Activated T-helper 17 cell treated with anti-CD3 and anti-CD28 coated beads, Interleukin-2, amount 50 U/mL, for 72 hours (primary cell): ENCODE results near the gene TOM1. TPM values are rescaled to one million over a fixed set of nuclear protein-coding genes. Genes with fewer than 3 reads are reported as not detected.
A peak's percentile ranks its signal among the peaks of the same experiment; 100 is the strongest.

Source experiments
- ATAC-seq: fragments of 150-1000 bp; cut with Tn5 transposase; replicated peaks from 2 replicates; pipeline ENCODE4 v1.10.0; 2021; ENCODE audit warnings: mild to moderate bottlenecking, moderate library complexity
- H3K27ac Mint-ChIP-seq: one replicate; pipeline ENCODE4 v1.8.0; 2022; ENCODE audit warnings: mixed read lengths
- H3K27me3 Mint-ChIP-seq: one replicate; pipeline ENCODE4 v1.8.0; 2022; ENCODE audit warnings: mixed read lengths
- H3K36me3 Mint-ChIP-seq: one replicate; pipeline ENCODE4 v1.8.0; 2022; ENCODE audit warnings: low read depth, mild to moderate bottlenecking, mixed read lengths
- H3K4me1 Mint-ChIP-seq: one replicate; pipeline ENCODE4 v1.8.0; 2022; ENCODE audit warnings: mixed read lengths
- H3K4me3 Mint-ChIP-seq: one replicate; pipeline ENCODE4 v1.8.0; 2022; ENCODE audit warnings: mild to moderate bottlenecking, mixed read lengths
- H3K9me3 Mint-ChIP-seq: one replicate; pipeline ENCODE4 v1.8.0; 2022; ENCODE audit warnings: mixed read lengths
- total RNA-seq, 2 donors: library from RNA; stranded (reverse); gene quantifications; one replicate each; pipeline ENCODE4 v1.2.3, GENCODE V29; 2022

TOM1 gene
- total RNA-seq, 2 donors from 2014 or later = 21.5 to 60.0 TPM

DNA sequence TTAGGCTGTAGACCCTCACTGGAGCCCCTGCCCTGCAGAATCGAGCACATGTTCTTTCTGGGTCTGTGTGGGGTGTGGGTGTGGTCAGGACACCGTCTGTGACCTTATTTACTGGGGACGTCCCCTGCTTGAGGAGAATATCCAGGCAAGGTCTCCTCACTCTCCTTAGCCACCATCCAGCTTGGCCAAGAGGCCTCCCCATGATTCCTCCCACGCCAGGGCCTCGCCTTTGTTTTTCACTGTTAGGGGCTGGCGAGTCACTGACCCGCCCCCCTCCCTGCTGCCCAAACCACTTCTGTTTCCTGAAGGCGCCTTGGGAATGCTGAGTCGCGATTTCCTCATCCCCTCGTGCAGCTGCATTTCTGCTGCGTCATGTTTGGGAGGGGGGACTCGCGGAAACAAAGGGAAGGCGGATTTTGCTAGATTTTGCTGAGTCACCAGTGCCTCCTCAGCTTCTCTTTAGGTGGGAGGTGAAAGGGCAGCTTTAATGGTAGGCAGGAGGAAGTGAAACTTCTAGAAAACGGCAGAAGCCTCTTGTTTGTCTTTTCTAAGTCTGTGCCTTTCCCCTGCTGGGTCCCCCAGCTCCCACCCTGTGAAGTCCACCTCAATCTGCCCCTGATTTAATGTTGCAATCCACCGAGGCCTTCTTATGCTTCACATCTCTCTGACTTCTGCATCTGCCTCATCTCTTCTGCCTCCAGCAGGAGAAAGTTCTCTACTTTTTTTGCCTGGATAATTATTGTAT lies 77.2 kb downstream of the TOM1 start:
- peak; percentile 27 for ATAC-seq
- Mint-ChIP-seq H3K9me3 (no peaks in the 10 kb centered on the region), H3K4me3 (peak overlapping the region; percentile 17), H3K36me3 (peaks cover 3% of the 10 kb centered on the region), H3K27me3 (no peaks in the 10 kb centered on the region), H3K27ac (peak overlapping the region; percentile 34), H3K4me1 (peaks cover 2% of the 10 kb centered on the region)

DNA sequence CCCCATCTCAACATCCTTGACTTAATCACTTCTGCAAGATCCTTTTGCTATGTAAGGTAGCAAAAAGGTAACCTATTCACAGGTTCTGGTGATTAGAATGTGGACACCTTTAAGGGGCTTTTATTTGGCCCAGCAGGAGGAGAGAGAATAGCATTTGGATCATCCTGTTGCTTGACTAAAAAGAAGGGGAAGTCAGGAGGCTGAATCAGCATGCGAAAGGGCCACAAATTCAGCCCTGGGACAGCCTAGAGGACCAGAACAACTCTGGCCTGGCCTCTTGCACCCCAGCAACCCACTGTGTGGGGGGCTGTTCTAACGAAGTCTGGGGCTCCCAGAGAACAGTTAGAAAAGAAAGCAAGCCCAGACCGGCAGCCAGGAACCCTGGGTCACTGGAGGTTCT lies 78.0 kb downstream of the TOM1 start:
- Mint-ChIP-seq H3K36me3 (no peaks in the 10 kb centered on the region), H3K4me1 (no peaks in the 10 kb centered on the region), H3K27ac (peak overlapping the region; percentile 34)

DNA sequence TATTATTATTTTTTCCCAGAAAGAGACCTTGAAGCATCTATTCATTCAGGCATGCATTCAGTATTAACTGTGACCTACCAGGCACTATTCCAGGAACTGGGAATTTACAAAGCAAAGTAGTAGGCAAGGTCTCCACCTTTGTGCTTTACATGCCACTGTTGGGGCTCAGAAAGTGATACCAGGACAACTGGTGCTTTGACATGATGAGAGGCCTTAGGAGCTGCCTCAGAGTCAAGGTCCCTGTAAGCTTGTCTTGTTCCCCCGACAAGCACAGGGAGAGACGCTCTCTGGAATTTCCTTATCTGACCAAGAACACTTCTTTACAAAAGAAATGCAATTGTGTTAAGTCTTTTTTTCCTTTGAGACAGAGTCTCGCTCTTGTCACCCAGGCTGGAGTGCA lies 78.9 kb downstream of the TOM1 start:
- H3K27me3 Mint-ChIP-seq = peaks cover 2% of the 10 kb centered on the region

More for the DNA sequence above, 78.0 kb downstream of the TOM1 start:
- Mint-ChIP-seq H3K9me3 (no peaks in the 10 kb centered on the region), H3K4me3 (peak overlapping the region; percentile 17), H3K27me3 (no peaks in the 10 kb centered on the region)
- ATAC-seq = no peak

DNA sequence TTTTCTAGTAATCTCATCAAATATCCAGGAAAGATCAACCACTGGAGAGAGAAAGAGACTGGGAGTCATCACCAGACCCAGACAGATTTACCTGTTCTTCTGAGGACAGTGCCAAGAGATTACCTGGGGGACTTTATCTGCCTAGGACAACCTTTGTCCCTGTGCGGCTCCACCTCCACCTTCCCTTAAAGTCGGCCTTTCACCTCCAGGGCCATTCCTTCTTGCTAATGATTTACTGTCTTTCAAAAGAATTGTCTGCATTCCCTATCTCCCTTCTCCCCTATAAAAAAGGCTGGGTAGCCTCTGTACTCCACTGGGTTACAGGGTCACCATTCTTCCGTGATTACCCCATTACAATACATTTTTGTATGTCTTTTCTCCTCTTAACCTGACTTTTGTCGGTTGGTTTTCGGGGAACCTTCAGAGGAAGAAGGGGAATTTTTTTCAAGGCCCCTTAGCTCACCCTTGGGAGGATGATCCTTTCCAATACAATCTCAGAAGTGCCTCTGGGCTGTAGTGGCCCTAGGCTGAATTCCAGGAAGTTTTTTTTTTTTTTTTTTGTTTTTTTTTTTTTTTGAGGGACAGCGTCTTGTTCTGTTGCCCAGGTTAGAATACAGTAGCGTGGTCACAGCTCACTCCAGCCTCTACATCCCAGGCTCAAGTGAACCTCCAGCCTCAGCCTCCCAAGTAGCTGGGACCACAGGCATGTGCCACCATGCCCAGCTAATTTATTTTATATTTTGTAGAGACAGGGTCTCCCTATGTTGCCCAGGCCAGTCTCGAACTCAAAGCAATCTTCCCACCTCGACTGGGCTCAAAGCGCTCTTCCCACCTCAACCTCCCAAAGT lies 79.7 kb downstream of the TOM1 start:
- Mint-ChIP-seq H3K4me1 (no peaks in the 10 kb centered on the region), H3K27me3 (peaks cover 4% of the 10 kb centered on the region), H3K36me3 (no peaks in the 10 kb centered on the region), H3K4me3 (no peak overlapping the region), H3K27ac (no peak overlapping the region), H3K9me3 (no peaks in the 10 kb centered on the region)
- ATAC-seq = no peak

More for the DNA sequence above, 78.9 kb downstream of the TOM1 start:
- Mint-ChIP-seq H3K36me3 (no peaks in the 10 kb centered on the region), H3K27ac (no peak overlapping the region), H3K9me3 (no peaks in the 10 kb centered on the region), H3K4me1 (no peaks in the 10 kb centered on the region), H3K4me3 (no peak overlapping the region)
- ATAC-seq = no peak

DNA sequence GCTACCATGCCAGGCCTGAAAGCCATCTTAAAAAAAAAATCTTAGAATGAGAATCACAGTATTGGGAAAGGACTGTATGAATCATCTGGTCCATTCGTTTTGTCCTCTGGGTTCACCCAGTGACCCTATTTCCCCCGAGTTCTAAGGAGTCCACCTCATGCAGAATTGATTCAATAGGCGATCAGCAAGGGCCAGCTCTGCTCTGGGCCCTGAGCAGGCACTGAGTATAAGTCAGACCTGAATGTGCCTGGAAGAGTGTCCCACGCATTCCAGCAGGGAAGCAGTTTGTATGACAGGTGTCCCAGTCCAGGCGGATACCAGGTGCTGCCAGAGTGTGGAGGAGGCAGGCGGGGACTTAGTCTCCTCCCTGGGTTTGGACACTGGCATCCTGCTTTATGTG lies 80.3 kb downstream of the TOM1 start:
- no peaks in the 10 kb centered on the region for H3K4me1 Mint-ChIP-seq
- H3K4me3 Mint-ChIP-seq = peak overlapping the region; percentile 67
- no peaks in the 10 kb centered on the region for H3K9me3 Mint-ChIP-seq
- peaks cover 4% of the 10 kb centered on the region for H3K27me3 Mint-ChIP-seq
- no peaks in the 10 kb centered on the region for H3K36me3 Mint-ChIP-seq
- H3K27ac Mint-ChIP-seq = no peak overlapping the region
- no peak for ATAC-seq

DNA sequence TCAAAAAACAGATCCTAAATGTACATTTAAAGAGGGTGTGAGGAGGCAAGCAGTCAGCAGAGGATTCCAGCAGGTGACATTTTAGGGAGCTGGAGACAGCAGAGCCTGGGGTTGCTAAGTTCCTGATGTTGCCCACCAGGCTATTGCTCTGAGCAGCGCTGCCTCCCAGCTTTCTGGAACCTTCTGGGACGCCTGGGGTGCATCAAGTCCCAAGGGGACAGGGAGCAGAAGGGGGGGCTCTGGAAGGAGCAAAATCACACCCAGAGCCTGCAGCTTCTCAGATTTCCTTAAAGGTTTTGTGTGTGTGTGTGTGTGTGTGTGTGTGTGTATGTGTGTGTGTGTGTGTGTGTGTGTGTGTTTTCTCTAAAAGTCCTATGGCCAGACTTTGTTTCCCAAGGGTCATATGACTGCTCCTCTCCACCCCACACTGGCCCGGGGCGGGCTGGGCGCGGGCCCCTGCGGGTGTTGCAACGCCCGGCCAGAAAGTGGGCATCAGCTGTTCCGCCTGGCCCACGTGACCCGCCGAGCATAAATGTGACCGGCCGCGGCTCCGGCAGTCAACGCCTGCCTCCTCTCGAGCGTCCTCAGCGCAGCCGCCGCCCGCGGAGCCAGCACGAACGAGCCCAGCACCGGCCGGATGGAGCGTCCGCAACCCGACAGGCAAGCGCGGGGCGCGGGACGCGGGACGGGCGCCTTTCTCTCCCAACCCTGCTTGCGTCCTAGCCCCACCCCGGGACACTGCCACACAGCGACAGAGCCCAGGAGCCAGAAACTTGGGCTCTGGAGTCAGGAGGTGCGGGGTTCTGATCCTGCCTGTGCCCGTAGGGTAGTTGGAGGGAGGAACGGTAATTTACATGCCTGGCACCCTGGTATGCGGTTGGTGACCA lies 81.1 kb downstream of the TOM1 start, which contains the start of gene HMOX1:
HMOX1 (plus strand) TSS at position 560 of the 887 bp plus-strand sequence; CDS start at position 638, 78 bp downstream.
- H3K4me1 Mint-ChIP-seq = no peaks in the 10 kb centered on the region
- peak within 1 kb of the TSS; percentile 67 for H3K4me3 Mint-ChIP-seq
- H3K27ac Mint-ChIP-seq = peak within 1 kb of the TSS; percentile 56
- no peaks in the 10 kb centered on the region for H3K9me3 Mint-ChIP-seq
- no peaks in the 10 kb centered on the region for H3K36me3 Mint-ChIP-seq
- peaks cover 4% of the 10 kb centered on the region for H3K27me3 Mint-ChIP-seq
- ATAC-seq = peak; percentile 91

DNA sequence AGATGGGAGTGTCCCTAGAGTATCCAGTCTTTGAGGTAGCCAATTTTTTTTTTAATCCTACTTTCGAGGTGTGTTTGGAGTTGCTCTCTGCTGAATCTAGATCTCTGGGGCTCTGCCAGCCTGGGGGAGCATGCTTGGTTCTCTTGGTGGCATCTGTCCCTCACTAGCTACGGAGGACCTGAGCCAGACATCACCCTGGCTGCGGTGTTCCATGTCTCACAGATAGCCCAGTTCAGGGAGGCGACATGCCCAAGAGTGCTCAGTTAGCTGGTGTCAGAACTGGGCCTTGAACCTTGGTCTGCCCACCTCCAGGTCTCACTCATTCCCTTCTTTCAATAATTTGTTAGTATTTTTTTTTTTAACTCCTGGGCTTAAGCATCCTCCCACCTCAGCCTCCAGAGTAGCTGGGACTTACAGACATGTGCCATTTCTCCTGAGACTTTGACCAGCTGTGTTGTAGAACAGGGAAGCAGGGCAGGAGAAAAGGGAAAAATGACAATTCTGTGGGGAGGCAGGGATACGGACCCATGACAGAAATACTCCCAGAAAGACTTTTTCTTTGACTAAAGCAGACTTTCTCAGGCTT lies 81.8 kb downstream of the TOM1 start:
- Mint-ChIP-seq H3K36me3 (no peaks in the 10 kb centered on the region), H3K4me1 (no peaks in the 10 kb centered on the region), H3K9me3 (no peaks in the 10 kb centered on the region), H3K4me3 (peak overlapping the region; percentile 67), H3K27ac (peak overlapping the region; percentile 56), H3K27me3 (peaks cover 4% of the 10 kb centered on the region)
- no peak for ATAC-seq

DNA sequence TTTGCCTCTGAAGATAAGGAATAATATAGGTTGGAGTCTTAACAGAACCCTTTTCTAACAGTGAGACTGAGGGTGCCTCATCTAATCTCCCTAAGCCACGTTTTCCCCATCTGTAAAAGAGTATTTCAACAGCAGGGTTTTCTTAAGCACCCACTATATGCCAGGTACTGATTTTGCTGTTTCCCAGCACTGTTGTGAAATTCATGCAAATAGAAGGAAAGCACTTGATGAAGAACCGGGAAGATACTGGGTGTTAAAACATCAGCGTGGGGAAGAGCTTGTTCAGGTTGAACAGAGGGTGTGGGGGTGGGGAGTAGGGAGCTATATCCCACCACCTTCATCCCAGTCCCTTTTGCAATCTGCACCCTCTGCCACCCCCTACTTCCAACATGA lies 84.0 kb downstream of the TOM1 start:
- H3K9me3 Mint-ChIP-seq = no peaks in the 10 kb centered on the region
- H3K4me3 Mint-ChIP-seq = no peak overlapping the region
- H3K4me1 Mint-ChIP-seq = no peaks in the 10 kb centered on the region
- H3K27me3 Mint-ChIP-seq = peaks cover 8% of the 10 kb centered on the region
- no peak for ATAC-seq
- no peak overlapping the region for H3K27ac Mint-ChIP-seq
- no peaks in the 10 kb centered on the region for H3K36me3 Mint-ChIP-seq

DNA sequence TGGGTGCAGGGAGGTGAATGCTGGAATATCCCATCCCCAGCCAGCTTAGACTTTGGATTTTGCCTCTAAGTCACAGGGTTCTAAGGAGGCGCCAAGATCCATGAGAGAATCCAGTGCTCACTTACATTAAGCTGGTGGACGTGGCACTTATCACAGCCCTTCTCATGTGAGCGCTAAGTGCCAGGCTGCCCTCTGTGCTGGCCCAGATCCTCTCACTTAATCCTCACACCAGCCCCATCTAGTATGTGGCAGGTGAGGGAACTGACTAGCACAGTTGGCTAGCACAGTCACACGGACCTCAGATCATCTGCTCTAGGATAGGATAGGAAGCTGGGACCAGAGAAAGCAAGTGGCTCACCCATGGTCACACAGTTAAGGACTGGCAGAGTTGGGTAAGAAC lies 84.8 kb downstream of the TOM1 start:
- no peaks in the 10 kb centered on the region for H3K36me3 Mint-ChIP-seq
- no peak for ATAC-seq
- no peaks in the 10 kb centered on the region for H3K4me1 Mint-ChIP-seq
- no peak overlapping the region for H3K27ac Mint-ChIP-seq
- no peaks in the 10 kb centered on the region for H3K9me3 Mint-ChIP-seq
- peaks cover 12% of the 10 kb centered on the region for H3K27me3 Mint-ChIP-seq
- H3K4me3 Mint-ChIP-seq = no peak overlapping the region

DNA sequence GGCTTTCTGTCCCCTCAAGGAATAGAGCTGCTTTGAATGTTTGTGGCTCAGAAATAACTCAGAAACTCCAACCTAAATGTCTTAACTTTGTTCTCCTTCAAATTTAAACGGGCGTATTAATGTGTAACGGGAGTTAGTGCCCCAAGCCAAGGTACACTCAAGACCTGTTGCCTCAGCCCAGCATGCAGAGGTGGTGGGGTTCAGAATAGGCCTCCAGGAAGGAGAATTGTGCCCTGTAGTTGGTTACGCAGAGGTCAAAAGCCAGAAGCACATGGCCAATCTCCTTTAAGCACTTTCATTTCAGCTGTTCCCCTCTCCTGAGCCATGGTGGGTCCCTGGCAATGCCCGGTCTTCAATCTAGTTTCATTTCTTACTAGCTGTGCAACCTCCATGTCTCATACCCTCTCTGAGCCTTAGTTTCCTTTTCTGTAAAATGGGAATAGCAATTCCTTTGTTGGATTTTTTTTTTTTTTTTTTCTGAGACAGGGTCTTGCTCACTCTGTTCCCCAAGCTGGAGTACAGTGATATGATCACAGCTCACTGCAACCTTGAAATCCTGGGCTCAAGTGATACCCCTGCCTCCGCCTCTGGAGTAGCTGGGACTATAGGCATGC lies 85.4 kb downstream of the TOM1 start:
- Mint-ChIP-seq H3K36me3 (no peaks in the 10 kb centered on the region), H3K27me3 (peaks cover 12% of the 10 kb centered on the region), H3K4me3 (no peak overlapping the region), H3K27ac (no peak overlapping the region), H3K9me3 (no peaks in the 10 kb centered on the region), H3K4me1 (no peaks in the 10 kb centered on the region)
- ATAC-seq = no peak

DNA sequence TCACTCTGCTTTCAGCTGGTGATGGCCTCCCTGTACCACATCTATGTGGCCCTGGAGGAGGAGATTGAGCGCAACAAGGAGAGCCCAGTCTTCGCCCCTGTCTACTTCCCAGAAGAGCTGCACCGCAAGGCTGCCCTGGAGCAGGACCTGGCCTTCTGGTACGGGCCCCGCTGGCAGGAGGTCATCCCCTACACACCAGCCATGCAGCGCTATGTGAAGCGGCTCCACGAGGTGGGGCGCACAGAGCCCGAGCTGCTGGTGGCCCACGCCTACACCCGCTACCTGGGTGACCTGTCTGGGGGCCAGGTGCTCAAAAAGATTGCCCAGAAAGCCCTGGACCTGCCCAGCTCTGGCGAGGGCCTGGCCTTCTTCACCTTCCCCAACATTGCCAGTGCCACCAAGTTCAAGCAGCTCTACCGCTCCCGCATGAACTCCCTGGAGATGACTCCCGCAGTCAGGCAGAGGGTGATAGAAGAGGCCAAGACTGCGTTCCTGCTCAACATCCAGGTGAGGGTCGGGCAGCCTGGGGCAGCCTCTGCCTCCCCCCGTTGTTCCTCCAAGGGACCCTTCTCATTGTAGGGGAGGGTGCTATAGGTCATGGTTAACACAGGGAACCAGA lies 87.1 kb downstream of the TOM1 start:
- H3K9me3 Mint-ChIP-seq = no peaks in the 10 kb centered on the region
- no peak overlapping the region for H3K4me3 Mint-ChIP-seq
- peaks cover 12% of the 10 kb centered on the region for H3K27me3 Mint-ChIP-seq
- H3K4me1 Mint-ChIP-seq = no peaks in the 10 kb centered on the region
- H3K36me3 Mint-ChIP-seq = no peaks in the 10 kb centered on the region
- no peak for ATAC-seq
- H3K27ac Mint-ChIP-seq = no peak overlapping the region

DNA sequence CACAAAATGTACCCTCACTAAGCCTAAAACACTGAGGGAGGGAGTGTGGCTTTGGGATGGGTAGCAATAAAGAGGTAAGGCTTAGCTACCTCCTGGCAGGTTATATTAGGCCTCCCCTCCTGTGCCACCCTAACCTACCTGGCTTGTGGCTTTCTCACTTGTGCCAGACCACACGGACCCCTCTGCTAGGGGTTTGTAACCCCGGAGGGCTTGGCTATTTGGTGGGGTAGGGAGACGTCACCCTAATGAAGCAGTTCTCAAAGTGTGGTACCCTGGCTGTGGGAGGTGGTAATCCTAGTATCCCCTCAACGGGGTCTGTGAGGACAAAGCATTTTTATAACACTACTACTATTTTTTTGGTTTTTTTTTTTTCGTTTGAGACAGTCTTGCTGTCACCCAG lies 91.2 kb downstream of the TOM1 start:
- H3K36me3 Mint-ChIP-seq = no peaks in the 10 kb centered on the region
- H3K27me3 Mint-ChIP-seq = peaks cover 8% of the 10 kb centered on the region
- H3K4me1 Mint-ChIP-seq = no peaks in the 10 kb centered on the region
- no peaks in the 10 kb centered on the region for H3K9me3 Mint-ChIP-seq
- no peak overlapping the region for H3K4me3 Mint-ChIP-seq
- H3K27ac Mint-ChIP-seq = no peak overlapping the region
- no peak for ATAC-seq

DNA sequence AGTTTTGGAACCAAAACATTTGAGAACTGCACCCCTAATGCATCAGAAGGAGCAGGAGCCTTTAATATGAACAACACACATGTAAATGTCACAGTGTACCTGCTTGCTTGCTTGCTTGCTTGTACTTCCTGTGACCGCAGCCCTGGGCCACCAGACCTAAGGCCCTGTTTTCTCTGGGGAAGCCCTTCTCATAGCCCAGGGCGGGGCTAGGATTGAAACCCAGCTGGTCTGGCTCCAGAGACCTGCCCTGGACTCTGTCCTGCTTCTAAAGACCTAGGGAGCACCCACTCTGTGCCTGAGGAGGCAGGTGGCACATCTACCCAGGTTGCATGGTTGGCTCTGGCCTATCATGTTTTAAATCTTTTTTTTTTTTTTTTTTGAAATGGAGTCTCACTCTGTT lies 92.7 kb downstream of the TOM1 start:
- peaks cover 4% of the 10 kb centered on the region for H3K27me3 Mint-ChIP-seq
- no peak overlapping the region for H3K4me3 Mint-ChIP-seq
- no peaks in the 10 kb centered on the region for H3K9me3 Mint-ChIP-seq
- no peak overlapping the region for H3K27ac Mint-ChIP-seq
- H3K36me3 Mint-ChIP-seq = no peaks in the 10 kb centered on the region
- H3K4me1 Mint-ChIP-seq = no peaks in the 10 kb centered on the region
- ATAC-seq = no peak
